ENCODE data around the gene BRINP1. TPM values are rescaled to one million over a fixed set of nuclear protein-coding genes. Genes with fewer than 3 reads are reported as not detected.

The BRINP1 gene
- total and polyA plus RNA-seq, 2 donors (not counting 1 experiment from before 2014, with no cell fraction given): not detected

- intact Hi-C loops (cut with micrococcal nuclease): no loop called here
- WGBS (ENCODE audit: insufficient coverage): 4% methylated on average over 9 of the region's 10 CpGs
- peaks cover 0 to 11% (median 0%) of the 10 kb centered on the region in 3 donors for H3K9me3 ChIP-seq (ENCODE audit: control extremely low read depth in 1 of 3, control insufficient read depth in 2 of 3, insufficient read depth in 1 of 3, low read length in 2 of 3)
- no peak for TF ChIP-seq CTCF (IDR thresholded peaks at IDR 0.05)
- no peak for TF ChIP-seq EZH2 (IDR thresholded peaks at IDR 0.05; ENCODE audit: borderline replicate concordance, insufficient read depth, low read depth, low read length, poor library complexity, severe bottlenecking)
- no peak overlapping the region for H3K4me3 ChIP-seq (ENCODE audit: control extremely low read depth in 1 of 5, extremely low read depth in 1 of 5, insufficient read depth in 1 of 5, low read depth in 2 of 5, low read length in 4 of 5)
- ChIA-PET POLR2A (no interaction called here), CTCF (no interaction called here)
- no peak overlapping the region for H3K27ac ChIP-seq (ENCODE audit: low read length in 2 of 2)
- H3K4me3 Mint-ChIP-seq: no peak overlapping the region
- H3K9me3 Mint-ChIP-seq (ENCODE audit: insufficient read depth): peaks cover 3% of the 10 kb centered on the region
- no peak overlapping the region for H3K4me2 ChIP-seq (replicated peaks; ENCODE audit: low read depth, low read length, poor library complexity, severe bottlenecking)
- no peaks in the 10 kb centered on the region for H4K20me1 ChIP-seq (ENCODE audit: control insufficient read depth, insufficient read depth, low read length, poor library complexity, severe bottlenecking)
- no peaks in the 10 kb centered on the region for H3K36me3 ChIP-seq (replicated peaks in 1 of 2; ENCODE audit: control extremely low read depth in 1 of 2, control insufficient read depth in 1 of 2, extremely low read depth in 1 of 2, insufficient read depth in 2 of 2, low read length in 1 of 2)
- peaks cover 44% of the 10 kb centered on the region for H3K27me3 Mint-ChIP-seq
- ATAC-seq (ENCODE audit: low read depth) (no peak), DNase-seq (no peak)
- peaks cover 0 to 35% (median 20%) of the 10 kb centered on the region in 4 experiments for H3K27me3 ChIP-seq (replicated peaks in 1 of 4; ENCODE audit: control extremely low read depth in 1 of 4, control insufficient read depth in 3 of 4, insufficient read depth in 4 of 4, low read length in 3 of 4)
- peaks cover 4% of the 10 kb centered on the region for H3K4me1 Mint-ChIP-seq
- H3K79me2 ChIP-seq (ENCODE audit: control insufficient read depth, insufficient read depth, low read length): no peaks in the 10 kb centered on the region
- no peak overlapping the region for H3K27ac Mint-ChIP-seq
- H2AFZ ChIP-seq (ENCODE audit: insufficient read depth, low read depth, low read length, poor library complexity, severe bottlenecking): no peak overlapping the region
- H3K9ac ChIP-seq (ENCODE audit: low read length): no peak overlapping the region
- H3K4me1 ChIP-seq (ENCODE audit: control insufficient read depth in 2 of 2, insufficient read depth in 2 of 2, low read length in 2 of 2): no peaks in the 10 kb centered on the region
These were observed 1.1 kb downstream of the BRINP1 start for GRCh38 chr9:119368179-119368578.

GRCh38 chr9:119367683-119368075, 1.6 kb downstream of the BRINP1 start:
- peaks cover 0 to 35% (median 20%) of the 10 kb centered on the region in 4 experiments for H3K27me3 ChIP-seq (replicated peaks in 1 of 4; ENCODE audit: control extremely low read depth in 1 of 4, control insufficient read depth in 3 of 4, insufficient read depth in 4 of 4, low read length in 3 of 4)
- DNase-seq: no peak
- no peak for ATAC-seq (ENCODE audit: low read depth)
- H4K20me1 ChIP-seq (ENCODE audit: control insufficient read depth, insufficient read depth, low read length, poor library complexity, severe bottlenecking): no peaks in the 10 kb centered on the region
- no peak overlapping the region for H2AFZ ChIP-seq (ENCODE audit: insufficient read depth, low read depth, low read length, poor library complexity, severe bottlenecking)
- Mint-ChIP-seq H3K27me3 (peaks cover 44% of the 10 kb centered on the region), H3K9me3 (ENCODE audit: insufficient read depth) (peaks cover 3% of the 10 kb centered on the region), H3K27ac (no peak overlapping the region), H3K4me3 (no peak overlapping the region), H3K4me1 (peaks cover 4% of the 10 kb centered on the region)
- no peak overlapping the region for H3K9ac ChIP-seq (ENCODE audit: low read length)
- peaks cover 0 to 11% (median 0%) of the 10 kb centered on the region in 3 donors for H3K9me3 ChIP-seq (ENCODE audit: control extremely low read depth in 1 of 3, control insufficient read depth in 2 of 3, insufficient read depth in 1 of 3, low read length in 2 of 3)
- intact Hi-C loops (cut with micrococcal nuclease): no loop called here
- H3K4me1 ChIP-seq (ENCODE audit: control insufficient read depth in 2 of 2, insufficient read depth in 2 of 2, low read length in 2 of 2): no peaks in the 10 kb centered on the region
- H3K27ac ChIP-seq (ENCODE audit: low read length in 2 of 2): no peak overlapping the region
- TF ChIP-seq EZH2 (IDR thresholded peaks at IDR 0.05; ENCODE audit: borderline replicate concordance, insufficient read depth, low read depth, low read length, poor library complexity, severe bottlenecking) (no peak), CTCF (IDR thresholded peaks at IDR 0.05) (no peak)
- H3K4me2 ChIP-seq (replicated peaks; ENCODE audit: low read depth, low read length, poor library complexity, severe bottlenecking): no peak overlapping the region
- ChIA-PET CTCF (no interaction called here), POLR2A (no interaction called here)
- H3K36me3 ChIP-seq (replicated peaks in 1 of 2; ENCODE audit: control extremely low read depth in 1 of 2, control insufficient read depth in 1 of 2, extremely low read depth in 1 of 2, insufficient read depth in 2 of 2, low read length in 1 of 2): no peaks in the 10 kb centered on the region
- no peaks in the 10 kb centered on the region for H3K79me2 ChIP-seq (ENCODE audit: control insufficient read depth, insufficient read depth, low read length)
- no peak overlapping the region for H3K4me3 ChIP-seq (ENCODE audit: control extremely low read depth in 1 of 5, extremely low read depth in 1 of 5, insufficient read depth in 1 of 5, low read depth in 2 of 5, low read length in 4 of 5)
- 37% methylated on average over 3 of the region's 7 CpGs for WGBS (ENCODE audit: insufficient coverage)
